ENCODE measurements around the gene SYT1.

The SYT1 gene

DNA sequence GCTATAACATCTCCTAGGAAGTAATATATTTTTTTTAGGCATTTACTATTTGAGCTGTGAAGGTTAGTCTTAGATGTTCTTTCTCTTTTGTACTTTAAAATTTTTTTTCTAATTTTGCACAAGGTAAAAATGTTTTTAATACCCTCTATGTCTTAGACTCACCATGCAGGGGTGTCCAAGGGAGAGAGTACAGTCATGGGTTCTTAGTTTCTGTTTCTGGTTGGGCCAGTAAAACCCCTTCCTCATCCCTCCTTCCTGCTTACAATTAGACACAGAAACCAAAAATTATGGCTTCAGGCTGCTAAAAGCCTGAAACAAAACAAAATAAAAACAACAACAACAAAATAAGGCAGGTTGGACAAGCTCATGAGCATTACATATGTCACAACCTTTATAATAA is 193.0 kb downstream of the SYT1 start:
- no peak for DNase-seq (ENCODE audit: low spot score)

DNA sequence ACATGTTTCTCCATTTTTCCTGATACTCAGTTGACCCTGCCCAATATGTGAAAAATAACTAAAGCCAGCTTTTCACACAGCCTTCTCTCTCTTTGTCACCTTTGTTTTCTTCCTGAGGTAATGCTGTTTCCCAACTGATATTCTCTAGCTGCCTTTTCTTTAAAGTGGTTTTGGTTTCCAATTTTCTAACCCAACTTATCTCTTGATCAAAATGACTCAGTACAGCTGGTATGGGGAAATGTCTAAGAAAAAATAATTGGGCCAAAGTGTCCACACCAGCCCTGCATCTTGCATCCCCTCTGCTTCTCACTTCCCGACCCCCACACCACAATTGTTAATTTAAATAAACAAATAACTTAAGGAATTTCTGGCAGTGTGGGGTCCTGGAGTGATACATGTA is 193.8 kb downstream of the SYT1 start:
- DNase-seq (ENCODE audit: low spot score): no peak

DNA sequence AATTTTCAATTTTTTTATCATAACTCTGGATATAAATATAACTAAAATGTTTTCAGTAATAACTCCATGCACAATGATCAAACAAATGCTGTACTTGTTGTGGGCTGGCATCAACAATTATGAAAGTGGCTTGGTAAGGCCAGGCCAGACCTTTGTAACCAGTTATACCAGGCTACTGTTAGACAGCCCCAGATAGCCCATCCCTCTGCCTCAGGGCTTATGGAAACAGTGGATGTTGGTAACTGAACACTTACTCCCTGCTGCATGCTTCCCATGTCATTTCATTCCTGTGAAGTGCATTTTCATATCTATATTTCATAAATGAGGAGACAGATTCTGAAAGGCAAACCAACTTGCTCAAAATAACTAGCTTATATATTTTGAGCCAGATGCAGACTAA is 195.0 kb downstream of the SYT1 start:
- DNase-seq (ENCODE audit: low spot score): no peak

DNA sequence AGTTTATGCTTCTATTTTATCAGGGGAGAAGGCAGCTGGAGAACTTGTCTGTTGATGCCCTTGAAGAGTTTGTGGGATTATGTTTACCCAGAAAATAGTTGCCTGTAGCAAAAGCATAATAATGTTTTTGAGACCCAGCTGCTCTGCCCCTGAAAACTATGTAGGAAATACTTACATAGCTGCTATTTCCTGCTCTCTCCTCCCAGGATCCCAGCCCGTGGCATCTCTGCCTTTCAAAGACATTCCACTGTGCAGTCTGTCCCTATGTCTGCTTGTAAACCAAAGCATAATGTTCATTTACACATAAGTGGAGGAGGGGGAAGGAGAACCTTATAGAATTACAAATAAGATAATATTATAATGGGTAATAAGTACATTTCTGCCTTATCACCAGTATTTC is 198.7 kb downstream of the SYT1 start:
- no peak for DNase-seq (ENCODE audit: low spot score)

DNA sequence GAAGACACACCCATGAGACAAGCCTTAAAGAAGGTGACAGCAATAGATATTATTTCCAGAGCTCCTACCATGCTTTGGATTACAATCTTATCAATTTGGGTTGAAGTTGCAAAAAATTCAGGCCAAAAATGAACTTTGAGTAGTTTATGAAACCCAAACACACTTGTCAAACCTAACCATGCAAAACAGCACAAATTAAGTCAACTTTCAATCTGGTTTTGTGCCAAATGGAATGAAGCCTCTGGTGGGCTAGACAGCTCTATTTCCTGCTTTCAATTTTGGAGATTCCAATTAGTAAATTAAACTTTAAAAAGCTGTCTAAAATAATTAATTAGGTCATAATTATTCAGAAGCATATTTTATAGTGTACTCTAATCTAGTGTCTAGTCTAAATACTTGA is 203.4 kb downstream of the SYT1 start:
- DNase-seq (ENCODE audit: low spot score): no peak

DNA sequence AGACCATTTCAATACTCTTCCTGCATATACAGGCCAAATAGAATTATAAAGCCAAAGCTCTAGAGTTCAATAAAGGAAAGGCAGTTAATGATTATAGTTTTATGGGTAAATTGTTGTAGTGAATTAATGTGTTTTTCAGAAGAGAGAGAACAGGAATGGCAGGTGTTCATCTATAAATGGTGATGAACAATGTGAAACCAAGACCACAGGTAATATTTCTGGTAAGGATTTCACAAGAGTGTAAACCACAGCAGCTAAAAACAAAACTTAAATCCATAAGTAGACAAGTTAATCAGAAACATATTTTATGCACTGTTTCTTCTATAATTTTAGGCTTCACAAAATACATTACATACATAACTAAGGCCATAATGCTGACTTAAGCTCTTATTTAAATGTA is 204.4 kb downstream of the SYT1 start:
- DNase-seq (ENCODE audit: low spot score): no peak

DNA sequence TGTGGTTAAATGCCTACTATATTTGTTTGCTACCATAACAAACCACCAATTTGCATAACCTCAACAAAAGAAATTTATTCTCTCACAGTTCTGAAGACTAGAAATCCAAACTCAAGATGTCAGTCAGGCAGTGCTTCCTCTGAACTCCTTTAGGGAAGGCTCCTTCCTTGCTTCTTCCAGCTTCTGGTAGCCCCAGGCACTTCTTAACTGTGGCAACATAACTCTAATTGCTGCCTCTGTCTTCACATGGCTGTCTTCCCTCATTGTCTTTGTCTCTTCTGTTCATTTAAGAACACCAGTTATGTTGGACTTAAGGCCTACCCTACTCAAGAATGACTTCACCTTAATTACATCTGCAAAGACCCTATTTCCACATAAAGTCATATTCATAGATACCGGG is 206.9 kb downstream of the SYT1 start:
- DNase-seq (ENCODE audit: low spot score): no peak

DNA sequence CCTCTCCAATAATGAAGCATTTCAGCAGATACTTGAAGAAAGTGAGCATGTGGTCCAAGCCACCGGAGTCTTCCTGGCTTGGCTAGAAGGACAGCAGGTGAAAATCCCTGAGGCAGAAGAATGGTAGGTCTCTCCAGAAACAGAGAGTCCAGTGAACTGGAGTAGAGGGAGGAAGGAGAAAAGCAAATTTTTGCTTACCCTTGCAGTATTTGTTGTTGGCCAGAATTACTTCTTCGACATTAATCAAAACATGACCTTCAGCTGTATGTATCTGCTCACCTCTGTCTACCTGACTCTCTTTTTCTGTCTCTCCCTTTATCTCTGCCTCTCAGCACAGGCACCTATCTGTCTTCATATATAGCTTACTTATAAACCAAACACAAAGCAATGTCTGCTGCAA is 208.9 kb downstream of the SYT1 start:
- DNase-seq (ENCODE audit: low spot score): no peak

DNA sequence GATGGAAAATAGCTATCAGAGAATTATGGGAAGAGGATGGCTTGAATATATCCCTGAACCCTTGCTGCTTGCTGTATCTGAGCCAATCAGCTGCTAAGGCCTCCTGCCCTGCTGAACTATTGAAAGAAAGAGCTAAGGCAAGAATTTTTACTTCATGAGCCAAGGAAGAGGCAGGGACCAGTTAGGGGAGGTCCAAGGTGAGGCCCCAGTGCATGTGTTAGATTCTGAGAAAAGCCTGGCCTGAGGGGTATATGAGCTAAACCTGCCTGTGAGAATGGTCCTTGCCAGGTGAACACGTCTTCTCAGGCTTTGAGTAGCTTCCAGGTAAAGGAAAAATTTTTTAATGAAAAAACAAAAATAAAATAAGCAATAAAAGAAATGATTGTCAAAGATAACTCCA is 218.0 kb downstream of the SYT1 start:
- no peak for DNase-seq (ENCODE audit: low spot score)

DNA sequence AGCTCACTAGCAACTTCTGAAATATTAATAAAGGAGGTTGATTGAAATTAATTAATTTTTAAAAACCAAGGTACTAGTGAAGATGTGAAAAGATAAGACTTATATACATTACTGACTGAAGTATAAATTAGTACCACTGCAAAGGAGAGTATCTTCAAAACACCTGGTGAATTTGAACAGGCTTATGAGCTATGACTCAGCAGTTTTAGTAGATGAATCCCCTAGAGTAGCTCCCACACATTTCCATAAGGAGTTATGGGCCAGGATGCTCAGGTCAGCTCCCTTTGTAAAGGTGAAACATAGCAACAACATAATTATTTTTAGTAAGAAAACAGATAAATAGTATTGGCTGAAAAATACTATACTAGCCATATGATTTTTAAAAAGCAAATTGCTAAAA is 218.6 kb downstream of the SYT1 start:
- DNase-seq (ENCODE audit: low spot score): no peak

DNA sequence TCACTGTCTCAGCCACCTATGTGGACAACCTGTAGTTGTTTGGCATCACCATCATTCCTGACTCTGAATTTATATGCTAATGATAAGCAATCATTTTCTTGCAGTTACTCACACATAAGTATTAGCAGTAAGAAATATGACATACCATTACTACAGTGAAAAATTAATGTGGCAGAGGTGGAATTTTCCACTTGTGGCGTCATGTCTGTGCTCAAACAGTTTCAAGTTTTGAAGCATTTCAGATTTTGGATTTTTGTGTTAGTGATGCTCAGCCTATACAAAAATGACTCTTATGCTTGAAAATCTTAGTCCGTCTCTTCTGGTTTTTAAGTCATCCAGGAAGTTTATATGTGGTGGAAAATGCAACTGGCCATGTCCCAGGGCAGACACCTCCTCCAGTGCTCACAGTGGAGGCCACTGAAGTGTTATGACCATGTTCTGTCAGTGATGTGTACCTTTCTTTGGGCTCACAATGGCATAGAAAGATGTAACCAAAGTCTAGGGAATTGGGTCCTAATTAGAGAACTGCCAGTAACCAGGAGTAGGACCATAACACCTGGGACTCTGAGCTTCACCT is 220.6 kb downstream of the SYT1 start:
- no peak for DNase-seq (ENCODE audit: low spot score)

DNA sequence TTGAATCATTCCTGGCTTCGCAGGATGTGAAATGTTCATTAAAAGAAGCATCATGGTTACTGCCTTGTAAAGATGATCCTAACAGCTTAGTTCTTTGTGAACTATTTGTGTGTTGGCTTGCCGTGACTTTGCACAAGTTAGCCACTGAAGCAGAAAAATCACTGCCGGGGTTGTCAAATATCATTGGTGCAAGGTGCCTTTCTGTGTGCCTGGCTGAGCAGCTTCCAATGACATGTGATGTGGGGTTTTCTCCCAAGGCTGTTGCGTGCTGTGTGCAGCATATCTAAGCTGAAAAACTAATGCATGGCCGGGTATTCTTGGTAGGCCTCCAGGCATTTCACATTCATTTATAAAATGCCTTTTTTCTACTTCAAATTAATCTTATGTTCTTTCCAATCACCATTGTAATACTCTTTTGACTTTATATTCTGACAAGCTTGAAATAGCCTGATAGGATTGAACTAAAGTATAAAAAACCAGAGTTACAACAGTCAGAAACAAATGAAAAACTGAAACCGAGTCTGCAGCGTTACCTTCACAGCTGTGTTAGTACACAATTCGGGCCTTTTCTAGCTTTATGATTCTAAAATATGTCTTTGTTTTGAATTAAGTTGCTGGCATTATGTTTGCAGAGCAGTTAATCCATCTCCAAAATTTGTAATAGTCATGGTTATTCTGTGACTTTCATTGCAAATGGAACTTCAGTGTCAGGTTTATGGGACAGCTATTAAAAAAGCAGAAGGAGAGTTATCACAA is 222.1 kb downstream of the SYT1 start:
- no peak for DNase-seq (ENCODE audit: low spot score)

DNA sequence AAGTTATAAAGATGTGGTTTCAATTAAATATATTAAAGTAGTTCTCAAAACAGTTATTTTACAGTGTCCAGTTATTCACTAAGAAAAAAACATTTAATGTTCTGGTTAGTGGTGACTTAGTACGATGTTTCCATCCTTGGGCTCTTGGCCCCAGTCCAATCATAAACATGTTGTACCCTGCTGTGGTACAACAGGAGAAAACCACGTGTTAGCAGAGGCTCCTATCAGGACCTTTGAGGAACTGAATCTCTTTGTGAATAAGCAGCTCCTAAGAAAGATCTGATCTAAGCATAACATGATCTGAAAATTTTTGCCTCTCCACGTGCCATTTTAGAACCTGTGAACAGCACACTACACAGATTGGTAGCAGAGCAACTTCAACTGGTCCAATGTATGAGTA is 234.0 kb downstream of the SYT1 start:
- no peak for DNase-seq (ENCODE audit: low spot score)

DNA sequence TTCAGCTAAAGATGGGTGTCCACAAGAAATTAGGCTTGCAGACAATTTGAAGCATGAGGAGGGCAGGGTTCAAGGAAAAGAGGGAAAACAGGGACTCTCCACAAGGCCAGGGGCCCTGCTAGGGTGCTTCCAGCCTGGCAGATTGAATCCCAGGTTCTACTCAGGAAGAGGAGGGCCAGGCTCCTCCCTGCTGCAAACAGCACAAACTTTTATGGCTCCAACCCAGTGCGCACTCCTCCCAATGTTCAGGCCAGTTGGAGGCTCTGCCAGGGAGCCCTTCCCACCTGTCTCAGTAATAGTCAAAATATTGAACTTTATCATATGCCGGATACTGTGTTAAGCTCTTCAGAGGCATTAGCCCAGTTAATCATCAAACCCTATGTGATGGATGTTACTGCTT is 244.4 kb downstream of the SYT1 start:
- DNase-seq (ENCODE audit: low spot score): no peak

DNA sequence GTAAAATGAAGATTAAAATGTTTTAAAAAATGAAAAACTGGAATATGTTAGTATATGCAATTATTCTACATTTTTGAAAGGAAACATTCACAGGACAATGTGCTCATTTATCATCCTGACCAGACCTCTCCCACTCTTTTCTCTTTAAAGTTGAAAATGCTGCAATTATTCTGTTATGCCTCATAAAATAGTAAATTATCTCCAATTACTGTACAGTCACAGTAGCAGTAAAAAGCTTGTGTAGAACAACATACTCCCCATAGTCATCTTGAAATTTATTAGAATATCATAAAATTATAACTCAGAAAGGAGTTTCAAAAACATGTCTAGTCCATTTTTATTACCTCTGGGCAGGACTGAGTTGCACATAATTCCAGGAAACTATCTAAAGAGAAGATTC is 250.3 kb downstream of the SYT1 start:
- DNase-seq (ENCODE audit: low spot score): no peak

DNA sequence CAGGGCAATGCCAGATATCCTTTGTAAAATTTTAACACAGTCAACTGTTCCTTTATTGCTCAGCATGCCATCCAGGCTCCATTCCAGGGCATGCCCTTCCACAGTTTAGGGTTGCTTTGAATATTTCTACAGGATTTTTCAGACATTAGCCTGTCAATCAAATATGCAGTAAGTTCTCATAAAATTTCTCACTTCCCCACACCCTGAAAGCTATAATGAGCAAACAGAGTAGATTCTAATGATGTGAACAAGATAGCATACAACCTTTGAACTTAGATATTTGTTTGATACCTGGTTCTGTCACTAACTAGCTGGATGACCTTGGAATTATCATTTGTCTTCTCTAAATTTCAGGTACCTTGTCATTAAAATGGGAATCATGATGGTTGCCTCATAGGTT is 251.2 kb downstream of the SYT1 start:
- DNase-seq (ENCODE audit: low spot score): no peak

DNA sequence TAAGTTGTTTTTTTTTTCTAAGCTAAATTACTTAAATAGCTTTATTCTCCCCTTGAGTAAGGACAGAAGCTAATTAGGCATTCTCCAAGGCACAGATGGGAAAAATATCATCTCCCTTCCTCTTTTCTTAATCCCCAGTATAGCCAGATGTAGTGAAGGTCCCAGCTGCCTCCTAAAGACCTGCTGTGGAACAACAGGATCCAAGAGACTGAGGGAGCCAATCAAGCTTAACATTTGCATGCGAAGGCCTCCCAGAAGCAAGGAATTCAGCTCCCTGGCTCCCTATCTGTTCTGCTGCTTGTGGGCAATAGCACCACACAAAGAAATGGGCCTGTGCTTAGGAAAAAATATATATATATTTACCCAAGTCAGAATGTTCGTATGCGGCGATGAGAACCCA is 255.2 kb downstream of the SYT1 start:
- DNase-seq (ENCODE audit: low spot score): no peak

DNA sequence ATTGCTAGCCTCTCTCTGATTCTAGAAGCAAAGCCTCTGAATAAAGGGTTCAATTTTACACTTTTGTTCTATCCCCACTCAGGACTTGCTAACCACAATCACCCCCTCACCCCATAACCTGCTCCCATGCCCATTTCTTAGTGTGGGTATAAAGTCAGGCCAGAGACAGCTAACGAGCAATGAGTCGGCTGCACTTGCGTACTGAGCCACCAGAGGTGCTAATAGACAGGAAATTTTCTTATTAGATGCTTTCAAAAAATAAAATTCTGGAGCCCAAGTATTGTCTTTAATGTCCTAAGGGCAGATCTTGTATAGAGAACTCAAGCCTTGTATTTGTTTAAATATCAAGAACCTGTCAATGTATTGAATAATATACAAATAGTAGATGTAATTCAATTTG is 256.9 kb downstream of the SYT1 start:
- DNase-seq (ENCODE audit: low spot score): no peak

DNA sequence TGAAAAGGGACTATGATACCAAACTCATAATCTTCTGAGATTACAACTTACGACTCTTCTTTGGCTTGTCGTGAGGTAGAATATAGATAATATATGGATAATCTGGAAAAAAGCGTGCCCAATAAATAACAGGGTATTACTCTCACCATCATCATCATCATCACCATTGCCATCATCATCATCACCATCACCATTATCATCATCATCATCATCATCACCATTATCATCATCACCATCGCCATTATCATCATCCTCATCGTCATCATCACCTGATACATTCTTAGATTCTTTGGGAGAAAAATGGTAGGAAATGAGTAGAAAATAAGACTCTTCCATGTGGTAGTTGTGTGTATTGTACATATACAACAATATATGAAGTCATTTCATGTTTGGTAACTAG is 259.8 kb downstream of the SYT1 start:
- DNase-seq (ENCODE audit: low spot score): no peak

DNA sequence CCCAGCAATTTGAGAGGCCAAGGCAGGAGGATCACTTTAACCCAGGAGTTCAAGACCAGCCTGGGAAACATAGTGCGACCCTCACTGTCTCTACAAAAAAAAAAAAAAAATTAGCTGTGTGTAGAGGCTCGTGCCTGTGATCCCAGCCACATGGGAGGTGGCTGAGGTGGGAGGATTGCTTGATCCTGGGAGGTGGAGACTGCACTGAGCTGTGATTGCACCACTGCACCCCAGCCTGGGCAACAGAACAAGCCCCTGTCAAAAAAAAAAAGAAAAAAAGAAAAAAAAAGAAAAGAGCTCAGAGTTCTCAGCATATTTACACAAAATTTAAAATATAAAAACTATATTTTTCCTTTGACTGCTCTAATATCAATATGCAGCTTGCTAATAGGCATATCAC is 260.8 kb downstream of the SYT1 start:
- DNase-seq (ENCODE audit: low spot score): no peak

DNA sequence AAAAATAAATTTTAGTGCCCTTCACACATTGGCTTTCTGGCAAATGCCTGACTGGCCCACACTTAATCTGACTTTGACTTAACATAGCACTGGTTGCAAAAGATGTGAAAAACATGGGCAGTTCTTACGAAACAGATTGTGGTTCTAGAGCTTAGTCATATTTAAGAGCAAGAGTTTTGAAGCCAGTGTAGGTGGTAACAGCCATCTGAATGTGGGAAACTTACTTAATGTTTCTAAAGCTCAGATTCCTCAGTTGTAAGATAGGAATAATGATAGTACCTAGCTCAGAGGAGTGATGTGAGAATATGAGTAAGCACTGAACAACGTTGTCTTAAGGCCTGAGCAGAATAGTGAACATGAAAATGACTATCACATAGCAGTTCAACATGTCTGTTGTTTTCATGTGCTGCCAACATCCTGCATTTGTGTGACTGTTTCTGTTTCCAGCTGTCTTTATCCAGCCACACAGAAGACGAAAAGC is 262.7 kb downstream of the SYT1 start:
- no peak for DNase-seq (ENCODE audit: low spot score)

DNA sequence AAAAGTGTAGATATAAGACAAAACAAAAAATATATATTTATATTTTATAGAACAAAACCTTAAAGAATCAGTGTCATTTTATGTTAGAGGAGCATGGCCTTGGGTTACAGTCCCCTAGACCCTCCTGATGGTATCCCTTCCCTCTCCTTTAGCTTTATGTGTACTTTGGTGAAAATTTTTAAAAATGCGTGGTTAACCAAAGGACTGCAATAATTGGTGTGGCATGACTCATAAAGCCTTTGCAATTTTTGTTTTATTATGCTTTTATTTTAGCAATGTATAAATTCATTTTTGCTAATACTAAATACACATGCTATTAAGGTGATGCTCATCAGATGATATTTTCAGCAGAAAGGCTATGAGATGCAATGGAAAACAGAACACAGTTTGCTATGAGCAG is 264.4 kb downstream of the SYT1 start:
- DNase-seq (ENCODE audit: low spot score): no peak

DNA sequence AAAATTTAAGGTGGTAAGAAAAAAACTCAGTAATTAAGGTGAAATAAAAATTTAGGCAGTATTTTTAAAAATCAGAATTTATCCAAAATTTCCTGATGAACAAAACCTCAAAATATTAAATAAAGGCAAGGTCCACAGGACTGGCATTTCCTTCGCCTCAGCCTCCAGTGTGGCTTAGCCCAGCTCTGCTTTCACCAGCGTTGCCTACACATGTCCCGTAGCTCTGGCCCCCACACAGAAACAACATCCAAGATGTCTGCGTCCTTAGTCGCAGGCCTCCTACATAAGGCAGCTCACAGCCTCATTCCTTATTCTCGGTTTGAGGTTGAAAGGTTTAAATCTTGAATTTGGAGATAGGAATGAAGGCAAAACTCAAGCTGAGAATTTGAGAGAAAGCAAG is 274.3 kb downstream of the SYT1 start:
- DNase-seq (ENCODE audit: low spot score): no peak

DNA sequence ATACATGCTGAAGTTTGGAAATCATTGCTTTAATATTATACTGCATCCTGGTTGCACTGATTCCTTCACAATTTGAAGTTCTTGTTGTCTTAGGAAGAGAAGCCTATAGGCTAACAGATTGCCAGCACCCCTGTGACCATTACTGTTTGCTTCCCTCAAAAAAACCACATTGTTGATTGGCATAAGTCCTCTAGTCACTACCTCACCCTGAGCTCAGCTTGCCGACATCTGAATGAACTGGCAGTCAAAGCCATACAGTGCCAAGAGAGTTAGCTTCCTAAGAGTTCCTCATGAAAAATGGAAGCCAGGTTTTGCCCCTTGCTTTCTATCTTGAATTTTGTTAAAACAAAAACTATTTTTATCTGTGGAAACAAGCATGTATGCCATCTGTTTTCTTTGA is 276.1 kb downstream of the SYT1 start:
- no peak for DNase-seq (ENCODE audit: low spot score)
